ENCODE measurements around the gene CDX1. TPM values are rescaled to one million over a fixed set of nuclear protein-coding genes. Genes with fewer than 3 reads are reported as not detected.

CDX1 gene
- total RNA-seq, 1 donor from 2014 or later: not detected

DNA sequence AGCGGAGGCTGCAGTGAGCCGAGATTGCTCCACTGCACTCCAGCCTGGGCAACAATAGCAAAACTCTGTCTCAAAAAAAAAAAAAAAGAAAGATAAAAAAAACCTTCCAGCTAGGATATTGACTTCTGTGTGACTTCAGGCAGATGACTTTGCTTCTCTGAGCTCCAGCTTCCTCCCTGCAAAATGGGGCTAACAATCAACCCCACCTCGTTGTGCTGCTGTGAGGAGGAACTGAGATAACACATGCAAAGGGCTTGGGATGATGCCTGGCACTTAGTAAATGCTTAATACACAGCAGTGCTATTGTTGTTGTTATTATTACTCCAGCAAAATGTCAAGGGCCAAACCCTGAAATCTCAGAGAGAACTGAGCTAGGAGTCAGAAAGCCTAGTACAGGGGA lies 3.5 kb upstream of the CDX1 start:
- no peak for DNase-seq (ENCODE audit: low read depth)

DNA sequence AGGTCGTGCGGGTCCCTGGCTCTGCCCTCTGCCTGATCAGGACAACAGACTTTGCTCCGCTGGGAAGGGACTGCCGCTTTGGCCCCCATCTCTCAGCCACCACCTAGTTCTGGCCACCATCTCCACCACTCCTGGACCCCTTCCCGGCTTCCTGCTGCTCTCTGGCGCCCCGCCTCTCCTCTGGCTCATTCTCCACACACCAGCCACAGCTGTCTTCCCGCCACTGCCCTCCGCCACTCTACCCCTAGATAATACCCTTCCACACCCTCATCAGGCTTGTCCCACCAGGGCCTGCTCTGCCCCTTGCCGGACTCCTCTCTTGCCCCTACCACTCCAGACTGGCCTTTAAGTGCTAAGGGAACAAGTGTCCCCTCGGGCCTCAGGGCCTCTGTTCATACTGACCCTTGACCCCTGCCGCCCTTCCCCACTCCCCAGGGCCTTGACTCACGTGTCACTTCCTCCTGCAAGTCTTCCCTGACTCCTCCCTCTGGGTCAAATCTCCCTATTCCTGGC lies 3.0 kb upstream of the CDX1 start:
- DNase-seq (ENCODE audit: low read depth): no peak

DNA sequence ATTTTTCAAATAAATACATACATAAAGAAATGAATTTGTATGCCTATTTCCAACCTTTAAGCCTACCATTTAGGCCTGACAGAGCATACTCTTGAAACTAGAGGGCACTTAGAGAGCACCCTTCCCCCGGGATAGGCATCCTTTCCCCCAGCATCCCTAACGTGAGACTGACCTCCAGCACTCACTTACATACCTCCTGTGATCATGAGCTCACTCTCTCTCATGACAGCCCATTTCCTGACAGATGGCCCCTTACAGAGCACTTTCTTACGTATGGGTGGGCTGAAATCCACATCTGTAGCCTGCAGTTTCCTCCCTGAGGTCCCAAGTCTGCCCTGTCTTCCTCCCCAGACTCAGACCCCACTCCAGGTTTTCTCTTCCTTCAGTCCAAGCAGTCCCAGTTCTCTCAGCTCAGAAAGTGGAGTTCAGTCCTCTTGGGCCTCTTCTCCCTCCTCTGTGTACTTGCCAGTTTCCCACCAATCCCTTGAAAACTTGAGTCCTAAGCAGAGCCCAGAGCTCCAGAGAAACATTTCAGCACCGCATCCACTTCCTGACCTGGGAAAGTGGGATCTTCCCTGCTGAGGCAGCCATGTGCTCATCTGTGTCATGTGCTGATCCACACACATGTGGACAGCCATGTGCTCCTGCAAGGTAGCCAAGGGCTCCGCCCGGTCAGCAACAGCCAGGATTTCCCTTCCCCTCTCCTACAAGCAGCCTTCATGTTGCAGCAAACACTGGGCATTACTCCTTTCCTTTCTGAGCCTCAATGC lies 2.2 kb upstream of the CDX1 start:
- DNase-seq (ENCODE audit: low read depth): no peak

DNA sequence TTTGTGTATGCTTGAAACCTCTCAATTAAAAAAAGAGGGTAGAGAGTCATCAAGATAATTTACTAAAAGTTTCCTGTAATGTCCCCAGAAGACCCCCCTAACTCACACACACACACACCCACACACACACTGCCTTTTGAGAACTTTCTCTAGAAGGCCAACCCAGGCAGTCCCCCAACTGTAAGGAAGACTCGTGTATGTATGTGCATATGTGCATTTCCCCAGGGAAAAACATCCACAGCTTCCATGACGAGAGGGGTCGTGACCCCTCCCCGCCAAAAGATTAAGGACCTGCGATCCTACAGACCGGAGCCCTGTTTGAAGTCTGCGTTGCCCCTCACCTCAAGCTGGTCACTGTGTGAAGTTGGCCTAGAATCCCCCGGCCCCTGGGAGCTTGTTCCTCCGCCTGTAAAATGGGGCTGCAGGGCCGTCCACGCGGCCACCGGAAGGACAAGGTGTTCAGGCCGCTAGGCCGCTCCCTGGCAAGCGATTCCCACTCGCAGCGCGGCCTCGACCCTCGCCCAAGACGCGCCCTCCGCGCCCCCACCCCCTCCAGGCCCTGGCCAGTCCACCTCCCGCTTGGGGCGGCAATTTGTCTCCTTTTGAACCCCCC lies 435 bp upstream of the CDX1 start:
- no peak for DNase-seq (ENCODE audit: low read depth)

DNA sequence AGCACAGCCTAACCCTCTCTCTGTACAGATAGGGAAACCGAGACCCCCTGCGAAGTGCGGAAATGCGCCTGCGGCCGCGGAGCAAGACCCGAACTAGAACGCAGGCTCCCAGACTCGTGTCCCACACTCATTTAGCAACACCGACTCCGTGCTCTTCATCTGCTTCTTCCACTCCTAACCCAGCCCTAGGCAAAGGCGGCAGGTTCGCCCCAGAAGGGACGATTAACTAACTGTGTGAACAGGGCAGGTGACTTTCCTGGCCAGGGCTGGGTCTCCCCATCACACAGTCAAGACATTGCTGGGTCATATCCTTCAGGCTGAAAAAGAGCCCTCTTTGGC lies 903 bp downstream of the CDX1 start:
- DNase-seq (ENCODE audit: low read depth): no peak

DNA sequence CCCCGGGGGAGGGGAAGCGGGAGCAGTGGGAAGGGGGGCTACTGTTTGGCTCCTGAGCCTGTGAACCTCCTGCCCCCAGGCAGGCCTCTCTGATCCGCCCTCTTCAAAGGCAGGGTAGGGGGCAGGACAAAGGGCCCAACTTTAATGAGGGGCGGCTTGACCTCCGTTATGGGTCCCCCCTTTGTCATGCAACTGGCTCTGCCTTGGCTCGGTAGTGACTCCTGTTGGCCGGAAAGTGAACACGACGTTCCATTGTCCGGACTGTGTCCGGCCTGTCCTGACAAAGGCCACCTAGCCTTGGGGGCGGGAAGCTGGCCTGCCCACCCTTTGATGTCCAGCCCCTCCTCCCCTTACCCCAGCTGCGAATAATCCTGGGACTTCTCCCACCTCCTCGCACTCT lies 1.3 kb downstream of the CDX1 start:
- no peak for DNase-seq (ENCODE audit: low read depth)

DNA sequence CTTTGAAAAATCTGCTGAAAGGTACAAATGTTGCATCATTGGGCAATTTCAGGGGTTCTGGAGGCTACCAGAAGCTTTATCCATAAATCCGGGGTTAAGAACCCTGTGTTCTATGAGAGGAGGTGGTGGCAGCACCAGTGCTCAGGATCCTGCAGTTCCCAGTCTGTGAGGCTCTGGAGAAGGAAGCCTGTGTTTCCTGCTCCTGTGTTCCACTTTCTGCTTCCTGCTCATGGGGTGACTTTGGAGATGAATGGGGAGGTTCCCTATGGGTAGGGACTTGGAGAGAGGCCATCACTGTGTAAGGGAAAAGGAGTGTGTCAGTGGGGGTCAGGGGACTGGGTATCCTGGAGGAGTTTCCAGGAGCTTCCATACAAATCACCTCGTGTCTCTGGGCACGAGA lies 2.3 kb downstream of the CDX1 start:
- DNase-seq (ENCODE audit: low read depth): no peak

DNA sequence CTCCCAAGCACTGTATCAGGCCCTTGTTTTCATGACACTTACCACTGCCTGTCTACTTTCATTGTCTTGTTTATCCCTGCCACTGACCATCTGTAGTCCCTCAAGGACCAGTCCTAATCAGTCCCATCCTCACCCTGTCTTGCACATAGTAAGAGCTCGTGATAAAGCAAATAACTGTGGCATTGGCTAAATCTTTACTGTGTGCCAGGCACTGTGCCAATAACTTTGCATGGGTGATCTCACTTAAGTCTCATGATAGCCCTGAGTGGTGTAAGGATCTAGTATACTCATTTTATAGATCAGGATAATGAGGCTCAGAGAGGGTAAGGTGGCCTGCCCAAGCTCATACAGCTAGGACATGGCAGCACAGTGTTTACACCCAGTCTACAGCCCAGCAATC lies 5.6 kb downstream of the CDX1 start:
- DNase-seq (ENCODE audit: low read depth): no peak

DNA sequence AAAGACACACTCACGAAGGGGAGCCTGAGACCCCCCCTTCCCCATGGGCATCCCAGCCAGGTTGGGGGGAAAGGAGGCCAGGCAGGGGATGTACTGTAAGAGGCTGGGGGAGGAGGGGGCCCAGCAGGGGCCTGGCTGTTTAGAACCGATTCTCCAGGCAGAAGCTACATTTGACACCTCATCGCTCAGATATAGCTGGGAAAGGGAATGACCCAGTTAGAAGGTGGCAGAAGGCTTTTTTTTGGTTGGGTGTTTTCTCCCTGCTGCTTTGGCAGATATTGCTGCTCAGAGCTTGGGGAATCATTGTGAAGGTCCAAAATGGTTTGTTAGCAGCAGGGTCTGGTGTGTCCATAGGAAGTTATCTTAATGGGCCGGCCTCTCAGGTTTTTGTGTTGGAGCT lies 6.0 kb downstream of the CDX1 start:
- no peak for DNase-seq (ENCODE audit: low read depth)

DNA sequence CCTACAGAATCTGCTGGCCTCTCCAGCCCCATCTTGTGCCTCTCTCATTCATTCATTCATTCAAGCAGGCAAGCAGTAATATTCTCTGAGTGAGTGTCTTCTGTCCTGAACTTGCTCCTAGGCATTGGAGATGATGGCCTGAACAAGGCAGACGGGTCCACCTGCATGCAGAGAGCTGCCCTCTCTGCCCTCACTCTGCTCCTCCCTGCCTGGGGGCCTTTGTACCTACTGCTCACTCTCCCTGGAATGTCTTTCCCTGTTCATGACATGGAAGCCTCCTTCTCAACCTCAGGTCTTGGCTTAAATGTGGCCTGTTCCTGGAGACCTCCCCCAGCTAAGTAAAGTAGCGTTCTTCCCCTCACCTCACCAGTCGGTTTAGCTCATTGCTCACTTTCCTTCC lies 6.6 kb downstream of the CDX1 start:
- no peak for DNase-seq (ENCODE audit: low read depth)

DNA sequence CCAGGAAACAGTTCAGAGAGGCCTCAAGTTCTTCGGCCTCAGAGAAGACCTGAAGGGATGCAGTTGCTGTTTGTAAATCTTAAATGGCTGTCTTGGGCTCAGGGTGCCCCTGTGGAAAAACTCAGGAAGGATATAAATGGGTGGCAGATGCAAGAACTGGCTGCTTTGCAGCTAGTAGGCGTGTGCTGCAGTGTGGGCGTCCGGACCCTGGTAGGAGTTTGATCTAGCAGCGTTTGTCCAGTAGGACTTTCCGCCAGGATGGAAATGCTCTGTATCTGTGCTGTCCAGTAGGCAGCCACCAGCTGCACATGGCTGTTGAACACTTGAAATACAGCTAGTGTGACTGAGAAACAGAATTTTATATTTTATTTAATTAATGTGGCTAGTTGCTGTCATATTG lies 7.7 kb downstream of the CDX1 start:
- no peak for DNase-seq (ENCODE audit: low read depth)

DNA sequence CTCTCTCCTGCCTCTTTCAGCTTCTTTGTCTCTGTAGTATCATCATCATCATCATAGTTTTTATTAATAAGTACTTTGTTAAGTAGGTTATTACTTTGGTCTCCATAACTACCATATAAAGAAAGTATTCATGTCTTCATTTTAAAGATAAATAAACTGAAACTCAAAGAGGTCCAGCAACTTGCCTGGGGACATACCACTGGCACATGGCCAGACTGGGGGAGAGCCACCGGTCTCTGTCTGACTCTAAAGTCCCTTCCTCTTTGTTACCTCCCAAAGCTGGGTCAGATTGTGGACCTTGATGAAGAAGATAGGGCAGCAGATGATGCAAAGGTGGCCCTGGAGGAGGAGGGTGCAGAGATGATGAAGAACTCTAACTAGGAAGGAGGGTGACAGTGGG lies 8.5 kb downstream of the CDX1 start:
- DNase-seq (ENCODE audit: low read depth): no peak

DNA sequence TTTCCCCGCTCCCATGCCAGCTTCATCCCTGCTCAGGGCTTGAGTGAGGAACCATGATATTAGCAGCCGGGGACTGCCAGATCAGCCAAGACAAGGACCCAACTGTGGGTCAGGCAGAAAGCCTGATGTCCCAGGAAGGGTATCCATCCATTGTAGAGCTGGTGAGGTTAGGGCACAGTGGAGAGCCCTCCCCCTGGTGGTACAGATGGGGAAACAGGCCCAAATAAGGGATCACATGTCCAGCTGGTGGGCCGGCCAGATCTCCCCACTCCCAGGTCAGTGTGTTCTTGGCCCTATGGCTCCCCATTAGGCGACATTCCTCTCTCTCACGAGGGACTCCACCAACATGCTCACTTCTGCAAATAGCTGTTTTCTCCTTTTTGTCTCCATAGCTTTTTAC lies 9.0 kb downstream of the CDX1 start:
- no peak for DNase-seq (ENCODE audit: low read depth)

DNA sequence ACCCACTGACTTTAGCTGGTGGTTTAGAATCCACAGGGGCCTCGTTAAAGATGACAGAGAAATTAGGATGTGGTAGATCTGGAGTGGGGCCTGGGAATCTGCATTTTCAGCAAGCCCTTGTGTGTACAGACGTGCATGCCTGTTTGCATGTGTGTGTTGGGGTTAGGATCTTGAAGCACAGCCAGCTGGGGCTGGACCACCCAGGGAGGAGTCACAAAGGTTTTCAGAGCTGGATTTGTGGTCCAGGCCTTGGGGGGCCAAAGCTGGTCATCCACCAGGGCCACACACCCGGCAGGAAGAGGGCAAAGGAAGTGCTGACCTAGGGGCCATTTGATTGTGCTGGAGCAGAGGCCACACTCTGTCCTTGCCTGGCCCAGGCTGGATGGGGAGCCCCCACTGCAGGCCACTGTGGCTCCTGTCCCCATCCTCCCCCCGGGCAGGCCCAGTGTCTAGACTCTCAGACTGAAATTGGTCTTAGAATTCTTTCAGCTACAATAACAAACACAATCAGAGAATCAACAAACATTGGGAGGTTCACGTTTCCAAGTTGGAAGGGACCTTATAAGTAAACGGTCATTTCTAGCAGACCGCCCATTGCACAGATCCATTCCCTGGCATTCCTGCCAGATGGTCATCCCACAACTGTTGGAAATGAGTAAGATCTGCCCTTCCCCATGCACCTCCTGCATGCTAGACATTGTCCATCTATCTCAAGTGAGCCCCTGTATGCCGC lies 10.3 kb downstream of the CDX1 start:
- DNase-seq (ENCODE audit: low read depth): no peak

DNA sequence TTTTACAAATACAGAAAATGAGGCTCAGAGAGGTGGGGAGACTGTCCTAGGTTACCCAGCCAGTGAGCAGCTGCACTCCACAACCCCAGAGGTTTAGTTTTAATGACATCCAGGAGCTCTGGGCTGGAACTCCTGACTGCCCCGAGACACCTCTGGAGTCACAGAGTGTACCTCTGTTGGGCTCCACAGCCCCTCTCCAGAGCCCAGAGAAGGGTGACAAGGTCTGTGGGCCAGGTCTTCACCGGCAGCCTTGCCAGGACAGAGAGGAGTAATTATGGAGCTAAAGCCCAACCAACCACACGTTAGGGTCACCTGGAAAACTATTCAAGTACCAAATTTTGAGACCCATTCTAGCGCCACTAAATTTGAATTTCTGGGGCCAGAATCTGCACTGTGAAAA lies 11.1 kb downstream of the CDX1 start:
- DNase-seq (ENCODE audit: low read depth): no peak

DNA sequence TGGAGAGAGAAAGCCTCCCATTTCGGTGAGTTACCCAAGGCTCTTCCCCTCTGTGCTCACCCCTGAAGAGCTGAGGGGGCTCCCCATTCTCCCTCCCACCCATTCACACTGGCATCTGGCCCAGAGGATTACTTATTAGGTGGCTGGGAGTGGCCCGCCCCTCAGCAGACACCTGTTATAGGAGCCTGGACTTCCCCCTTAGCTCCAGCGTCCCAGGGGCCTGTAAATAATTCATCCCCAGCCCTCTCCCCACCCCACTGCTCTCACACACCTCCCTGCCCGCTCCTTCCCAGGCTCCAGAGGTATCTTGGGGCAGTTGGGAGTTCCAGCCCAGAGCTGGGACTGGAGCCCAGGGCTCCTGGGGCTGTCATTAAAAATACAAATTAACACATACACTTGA lies 11.7 kb downstream of the CDX1 start:
- DNase-seq (ENCODE audit: low read depth): peak; percentile 11

DNA sequence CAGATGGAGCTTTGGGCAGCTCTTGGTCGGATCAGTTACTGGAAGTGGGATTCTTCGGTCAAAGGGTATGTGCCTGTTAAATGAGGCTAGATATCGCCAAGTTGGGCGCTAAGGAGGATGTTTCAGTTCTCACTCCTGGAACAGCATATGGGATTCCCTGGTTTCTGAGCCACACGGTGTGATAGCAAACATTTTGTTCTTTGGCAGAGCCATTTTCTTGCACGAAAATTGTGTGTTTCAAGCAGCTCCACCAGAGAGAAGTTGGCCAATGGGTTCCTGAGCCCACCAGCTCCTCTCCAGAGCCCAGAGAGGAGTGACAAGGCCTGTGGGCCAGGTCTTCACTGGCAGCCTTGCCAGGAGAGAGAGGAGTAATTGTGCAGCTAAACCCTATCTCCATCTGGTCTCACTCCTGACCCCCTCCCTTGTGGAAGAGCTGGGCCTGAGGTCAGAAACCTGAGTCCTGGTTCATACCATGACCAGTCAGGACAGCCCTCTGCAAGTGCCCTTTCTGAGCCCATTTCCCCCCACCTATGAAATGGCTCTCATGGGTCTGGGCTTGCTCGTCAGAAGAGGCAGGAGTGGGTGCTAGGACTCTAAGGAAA lies 12.5 kb downstream of the CDX1 start:
- no peak for DNase-seq (ENCODE audit: low read depth)

DNA sequence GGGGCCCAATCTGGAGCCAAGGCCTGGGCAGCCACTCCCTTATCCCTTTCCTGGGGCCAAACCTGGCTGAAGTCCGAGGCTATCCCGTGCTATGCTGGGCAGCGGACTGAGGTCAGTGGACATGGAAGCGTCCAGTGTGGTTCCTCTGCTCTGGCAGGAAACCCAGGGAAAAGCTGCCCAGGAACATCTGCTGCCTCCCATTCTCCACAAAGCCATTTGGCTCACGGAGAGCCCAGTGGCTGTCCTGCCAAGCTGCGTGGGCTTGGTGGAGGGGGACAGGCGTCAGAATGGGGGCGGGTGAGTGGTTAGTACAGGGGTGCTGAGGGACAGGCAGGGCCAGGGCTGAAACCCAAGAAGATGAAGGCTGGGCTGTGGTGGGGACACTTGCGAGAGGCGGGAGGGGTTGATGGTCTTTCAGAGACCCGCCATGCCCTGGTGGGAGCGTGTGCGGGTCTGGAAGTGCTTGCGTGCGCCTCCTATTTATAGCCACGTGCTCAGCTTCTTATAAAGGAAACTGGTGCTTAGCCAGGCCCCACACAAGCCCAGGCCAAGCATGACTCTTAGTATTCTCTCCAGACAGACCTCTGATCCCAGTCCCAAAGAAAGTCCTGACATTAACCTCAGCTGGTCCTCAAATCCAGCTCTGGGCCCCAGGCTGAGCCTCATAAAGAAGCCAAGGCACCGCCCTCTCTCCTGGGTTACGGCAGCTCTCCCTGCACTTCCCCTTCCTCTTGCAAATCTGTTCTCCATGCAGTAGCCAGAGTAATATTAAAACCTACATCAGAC lies 13.9 kb downstream of the CDX1 start:
- no peak for DNase-seq (ENCODE audit: low read depth)

DNA sequence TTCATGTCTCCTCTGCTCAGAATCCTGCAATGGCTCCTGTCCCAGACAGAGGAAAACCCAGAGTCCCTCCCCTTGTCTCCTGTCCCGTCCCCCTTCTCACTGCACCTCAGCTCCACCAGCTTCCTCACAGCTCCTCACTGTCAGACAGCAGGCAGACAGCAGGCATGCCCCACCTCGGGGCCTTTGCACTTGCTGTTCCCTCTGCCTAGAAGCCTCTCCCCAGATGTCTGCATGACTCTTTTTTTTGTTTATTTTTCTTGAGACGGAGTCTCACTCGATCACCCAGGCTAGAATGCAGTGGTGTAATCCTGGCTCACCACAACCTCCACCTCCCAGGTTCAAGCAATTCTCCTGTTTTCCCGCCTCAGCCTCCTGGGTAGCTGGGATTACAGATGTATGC lies 14.4 kb downstream of the CDX1 start:
- no peak for DNase-seq (ENCODE audit: low read depth)

DNA sequence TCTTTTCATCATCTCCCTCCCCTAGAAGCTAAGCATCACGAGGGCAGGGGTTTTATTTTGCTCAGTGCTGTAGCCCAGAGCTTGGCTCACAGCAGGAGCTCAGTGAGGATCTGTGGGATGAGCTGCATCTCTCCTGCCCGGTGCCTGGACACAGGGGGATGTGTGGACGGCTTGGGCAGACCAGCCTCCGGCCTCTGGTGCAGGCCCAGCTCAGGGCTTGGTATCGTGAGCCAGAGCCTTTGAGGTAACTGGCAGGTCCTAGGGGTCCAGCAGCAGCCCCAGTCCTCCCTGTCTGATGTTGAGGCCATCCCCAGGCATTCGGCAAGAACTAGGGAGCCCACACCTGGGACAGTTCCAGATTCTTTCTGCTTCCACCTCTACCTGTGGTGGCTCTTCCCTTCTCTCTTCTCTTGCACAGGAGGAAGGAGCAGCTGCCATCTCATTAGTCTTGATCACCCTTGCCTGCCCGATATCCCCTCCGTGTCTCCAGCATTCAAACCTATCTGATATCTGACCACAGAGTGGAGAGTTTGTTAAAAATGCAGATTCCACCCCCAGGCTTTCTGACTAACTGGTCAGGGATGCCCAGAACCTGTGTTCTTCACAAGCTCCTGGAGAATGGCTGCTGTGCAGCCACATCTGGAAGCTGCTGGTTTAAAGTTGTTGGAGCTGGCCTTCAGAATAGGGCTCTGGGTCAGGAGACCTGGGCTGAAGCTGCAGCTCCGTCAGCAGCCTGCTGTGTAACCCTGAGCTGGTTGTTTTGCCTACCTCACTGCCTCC lies 15.4 kb downstream of the CDX1 start:
- DNase-seq (ENCODE audit: low read depth): peak; percentile 7

DNA sequence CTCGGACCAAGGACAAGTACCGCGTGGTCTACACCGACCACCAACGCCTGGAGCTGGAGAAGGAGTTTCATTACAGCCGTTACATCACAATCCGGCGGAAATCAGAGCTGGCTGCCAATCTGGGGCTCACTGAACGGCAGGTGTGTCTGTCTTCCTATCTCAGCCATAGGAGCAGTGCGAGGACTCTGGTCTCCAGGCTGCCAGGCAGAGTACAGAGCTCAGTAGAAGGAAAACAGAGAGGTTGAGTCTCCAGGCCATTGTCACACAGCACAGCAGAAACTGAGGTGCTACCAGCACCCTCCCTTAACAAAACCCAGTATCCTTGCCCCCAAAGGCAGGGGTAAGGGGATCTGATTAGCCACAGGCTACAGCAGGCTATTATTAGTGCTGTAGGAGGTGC lies 16.2 kb downstream of the CDX1 start:
- DNase-seq (ENCODE audit: low read depth): no peak

Data from renal cortical epithelial cell (primary cell).